DOHH2 (cell line): ENCODE measurements around the gene MOB4.

ENCODE experiments used
- H3F3A ChIP-seq: fragments of 200-600 bp; sonication (generic), shearing (Covaris generic); 2 replicates; pipeline ENCODE4 v1.6.0; 2016; ENCODE audit warnings: antibody characterized with exemption, mild to moderate bottlenecking; ENCODE audit not compliant: control insufficient read depth, insufficient read depth
- H3K27ac ChIP-seq: fragments of 200-600 bp; sonication (generic); 2 replicates; pipeline ENCODE4 v1.5.1; 2014; ENCODE audit warnings: low read depth, mild to moderate bottlenecking, low read length, moderate library complexity
- H3K27me3 ChIP-seq: fragments of 200-600 bp; sonication (generic); 2 replicates; pipeline ENCODE4 v1.6.1; 2014; ENCODE audit warnings: mild to moderate bottlenecking, low read length, mixed read lengths; ENCODE audit not compliant: control insufficient read depth
- H3K36me3 ChIP-seq: fragments of 200-600 bp; sonication (generic); 2 replicates; pipeline ENCODE4 v1.6.1; 2014; ENCODE audit warnings: mild to moderate bottlenecking, low read length, moderate library complexity, mixed read lengths; ENCODE audit not compliant: control insufficient read depth
- H3K4me1 ChIP-seq: fragments of 200-600 bp; sonication (generic); 2 replicates; pipeline ENCODE4 v1.6.1; 2014; ENCODE audit warnings: mild to moderate bottlenecking, low read length, mixed read lengths; ENCODE audit not compliant: control insufficient read depth
- H3K4me2 ChIP-seq: fragments of 200-600 bp; sonication (generic); 2 replicates; pipeline ENCODE4 v1.6.0; 2014; ENCODE audit warnings: mild to moderate bottlenecking, low read length, moderate library complexity
- H3K4me3 ChIP-seq: fragments of 200-600 bp; sonication (generic); 2 replicates; pipeline ENCODE4 v1.5.1; 2014; ENCODE audit warnings: mild to moderate bottlenecking, low read length, mixed read lengths
- H3K79me2 ChIP-seq: fragments of 200-600 bp; sonication (generic); 2 replicates; pipeline ENCODE4 v1.6.1; 2014; ENCODE audit warnings: mild to moderate bottlenecking, low read length, mixed read lengths; ENCODE audit not compliant: control insufficient read depth
- H3K9me2 ChIP-seq: fragments of 200-600 bp; sonication (generic); replicated peaks from 2 replicates; pipeline ENCODE4 v1.6.1; 2014; ENCODE audit warnings: mild to moderate bottlenecking, low read length, mixed read lengths; ENCODE audit not compliant: control insufficient read depth
- H3K9me3 ChIP-seq: fragments of 200-600 bp; sonication (generic); 2 replicates; pipeline ENCODE4 v1.6.1; 2014; ENCODE audit warnings: antibody characterized with exemption, low read length, mixed read lengths; ENCODE audit not compliant: control insufficient read depth, insufficient read depth
- H4K20me1 ChIP-seq: fragments of 200-600 bp; sonication (generic); 2 replicates; pipeline ENCODE4 v1.6.0; 2014; ENCODE audit warnings: low read depth, mild to moderate bottlenecking, antibody characterized with exemption, low read length, moderate library complexity; ENCODE audit not compliant: control insufficient read depth, insufficient read depth
- EZH2phosphoT487 ChIP-seq: fragments of 200-600 bp; sonication (generic); IDR thresholded peaks from 2 replicates; pipeline ENCODE4 v1.6.1; 2017; ENCODE audit warnings: borderline replicate concordance, mild to moderate bottlenecking, antibody characterized with exemption, low read length, moderate library complexity, mixed read lengths
- TF ChIP-seq, protein P1 (sequence below): fragments of 200-600 bp; sonication (generic); IDR thresholded peaks from one replicate; pipeline ENCODE4 v1.5.1; 2014; ENCODE audit warnings: antibody characterized with exemption, mild to moderate bottlenecking, low read depth, low read length; ENCODE audit not compliant: poor library complexity, severe bottlenecking

MOB4 gene

GRCh38 chr2:197560146-197560665 is 44.3 kb downstream of the MOB4 start:
- H3K27ac ChIP-seq: no peak overlapping the region
- H3K9me3 ChIP-seq: no peaks in the 10 kb centered on the region
- no peak overlapping the region for H3K4me3 ChIP-seq
- no peaks in the 10 kb centered on the region for H4K20me1 ChIP-seq
- no peak overlapping the region for H3K4me2 ChIP-seq
- no peaks in the 10 kb centered on the region for H3K4me1 ChIP-seq
- H3K27me3 ChIP-seq: no peaks in the 10 kb centered on the region
- H3F3A ChIP-seq: no peaks in the 10 kb centered on the region
- TF ChIP-seq, protein P1, sequence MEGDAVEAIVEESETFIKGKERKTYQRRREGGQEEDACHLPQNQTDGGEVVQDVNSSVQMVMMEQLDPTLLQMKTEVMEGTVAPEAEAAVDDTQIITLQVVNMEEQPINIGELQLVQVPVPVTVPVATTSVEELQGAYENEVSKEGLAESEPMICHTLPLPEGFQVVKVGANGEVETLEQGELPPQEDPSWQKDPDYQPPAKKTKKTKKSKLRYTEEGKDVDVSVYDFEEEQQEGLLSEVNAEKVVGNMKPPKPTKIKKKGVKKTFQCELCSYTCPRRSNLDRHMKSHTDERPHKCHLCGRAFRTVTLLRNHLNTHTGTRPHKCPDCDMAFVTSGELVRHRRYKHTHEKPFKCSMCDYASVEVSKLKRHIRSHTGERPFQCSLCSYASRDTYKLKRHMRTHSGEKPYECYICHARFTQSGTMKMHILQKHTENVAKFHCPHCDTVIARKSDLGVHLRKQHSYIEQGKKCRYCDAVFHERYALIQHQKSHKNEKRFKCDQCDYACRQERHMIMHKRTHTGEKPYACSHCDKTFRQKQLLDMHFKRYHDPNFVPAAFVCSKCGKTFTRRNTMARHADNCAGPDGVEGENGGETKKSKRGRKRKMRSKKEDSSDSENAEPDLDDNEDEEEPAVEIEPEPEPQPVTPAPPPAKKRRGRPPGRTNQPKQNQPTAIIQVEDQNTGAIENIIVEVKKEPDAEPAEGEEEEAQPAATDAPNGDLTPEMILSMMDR: no peak
- TF ChIP-seq EZH2phosphoT487: no peak
- H3K36me3 ChIP-seq: peaks cover 9% of the 10 kb centered on the region
- no peaks in the 10 kb centered on the region for H3K9me2 ChIP-seq
- no peaks in the 10 kb centered on the region for H3K79me2 ChIP-seq

DNA sequence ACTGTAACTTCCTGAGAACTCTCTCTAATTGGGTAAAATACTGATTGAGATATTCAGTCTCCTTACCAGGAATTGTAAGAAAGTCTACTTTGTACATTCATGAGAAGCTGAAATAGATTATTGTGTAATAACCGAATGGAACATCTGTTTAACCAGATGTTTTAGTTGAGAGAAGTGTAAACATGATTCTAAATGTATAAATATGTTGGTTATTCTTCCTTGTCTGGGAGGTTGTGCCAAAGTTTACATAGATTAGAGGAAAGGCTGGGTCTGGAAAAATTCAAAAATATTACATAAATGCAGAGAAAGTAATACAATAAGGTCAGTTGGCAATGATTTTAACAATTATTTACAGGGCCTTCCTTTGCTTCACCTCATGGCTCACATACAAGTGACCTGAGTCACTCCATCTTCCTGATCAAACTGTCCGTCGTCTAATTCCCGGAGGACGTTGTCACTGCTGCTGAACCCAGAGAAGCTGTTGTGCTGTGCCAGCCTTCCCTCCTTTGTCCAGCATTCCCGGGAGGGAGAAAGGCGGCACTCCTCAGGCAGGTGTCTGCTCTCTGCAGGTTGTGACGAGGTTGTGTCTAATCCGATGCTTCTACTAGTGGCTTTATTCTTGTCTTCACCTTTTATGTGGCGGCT is 55.9 kb downstream of the MOB4 start:
- Histone ChIP-seq H4K20me1 (no peaks in the 10 kb centered on the region), H3K27me3 (no peaks in the 10 kb centered on the region), H3K4me2 (no peak overlapping the region), H3F3A (0 out of 2 replicates have a peak, but pooled peaks cover 3% of the 10 kb centered on the region), H3K4me3 (no peak overlapping the region), H3K36me3 (no peaks in the 10 kb centered on the region), H3K9me3 (peaks cover 15% of the 10 kb centered on the region; the same call in 1 of the 2 replicates), H3K9me2 (no peaks in the 10 kb centered on the region), H3K27ac (no peak overlapping the region), H3K79me2 (no peaks in the 10 kb centered on the region), H3K4me1 (no peaks in the 10 kb centered on the region)
- no peak for TF ChIP-seq EZH2phosphoT487
- TF ChIP-seq, protein P1: no peak

GRCh38 chr2:197573608-197574007 is 57.7 kb downstream of the MOB4 start:
- H3K36me3 ChIP-seq: no peaks in the 10 kb centered on the region
- H3K9me3 ChIP-seq: peaks cover 15% of the 10 kb centered on the region; the same call in 1 of the 2 replicates
- no peaks in the 10 kb centered on the region for H3K27me3 ChIP-seq
- no peaks in the 10 kb centered on the region for H3K9me2 ChIP-seq
- no peak overlapping the region for H3K27ac ChIP-seq
- no peak overlapping the region for H3K4me2 ChIP-seq
- TF ChIP-seq, protein P1: no peak
- TF ChIP-seq EZH2phosphoT487: no peak
- 0 out of 2 replicates have a peak, but pooled peaks cover 3% of the 10 kb centered on the region for H3F3A ChIP-seq
- no peaks in the 10 kb centered on the region for H3K79me2 ChIP-seq
- no peaks in the 10 kb centered on the region for H4K20me1 ChIP-seq
- no peak overlapping the region for H3K4me3 ChIP-seq
- H3K4me1 ChIP-seq: no peaks in the 10 kb centered on the region
